CD4-positive, alpha-beta T cell treated with Interleukin-1 beta for 1 hour (primary cell): Measurements from ENCODE around the gene SIRPB2.

ENCODE experiments used
- DNase-seq, 2 donors: peaks; one replicate each; pipeline ENCODE4 v3.0.0-alpha.2; 2020 to 2022

The SIRPB2 gene

GRCh38 chr20:1469925-1470571 lies 21.2 kb downstream of the SIRPB2 start:
- peak; percentile 17 to 29 for DNase-seq

- DNase-seq, result no peak
Observed at GRCh38 chr20:1469306-1469905, 21.8 kb downstream of the SIRPB2 start.

GRCh38 chr20:1468117-1468624 lies 23.0 kb downstream of the SIRPB2 start:
- no peak for DNase-seq

- peak; percentile 25 to 68 for DNase-seq
Observed at GRCh38 chr20:1467355-1468116, 23.7 kb downstream of the SIRPB2 start.

- DNase-seq, result no peak
Observed at GRCh38 chr20:1467082-1467354, 24.2 kb downstream of the SIRPB2 start.

- DNase-seq, result peak; percentile 96 to 97
Observed at GRCh38 chr20:1466211-1467081, 24.8 kb downstream of the SIRPB2 start, which contains the start of gene NSFL1C. NSFL1C (minus strand) TSS chr20:1466849; CDS start chr20:1466824, 25 bp downstream.

GRCh38 chr20:1465470-1466210 lies 25.6 kb downstream of the SIRPB2 start:
- DNase-seq, result no peak

- no peak for DNase-seq
Observed at GRCh38 chr20:1463971-1464570, 27.1 kb downstream of the SIRPB2 start.

GRCh38 chr20:1462834-1463233 lies 28.4 kb downstream of the SIRPB2 start:
- DNase-seq, result no peak

- no peak for DNase-seq
Observed at GRCh38 chr20:1462001-1462400, 29.2 kb downstream of the SIRPB2 start.

- no peak for DNase-seq
Observed at GRCh38 chr20:1460275-1460674, 30.9 kb downstream of the SIRPB2 start.

- DNase-seq, result no peak
Observed at GRCh38 chr20:1457992-1458391, 33.2 kb downstream of the SIRPB2 start.

- no peak for DNase-seq
Observed at GRCh38 chr20:1456300-1456699, 34.9 kb downstream of the SIRPB2 start.

GRCh38 chr20:1450926-1451491 lies 40.2 kb downstream of the SIRPB2 start:
- DNase-seq, result no peak

- DNase-seq, result no peak
Observed at GRCh38 chr20:1449370-1449769, 41.9 kb downstream of the SIRPB2 start.

- DNase-seq, result no peak
Observed at GRCh38 chr20:1448081-1448620, 43.1 kb downstream of the SIRPB2 start.

GRCh38 chr20:1446536-1446935 lies 44.7 kb downstream of the SIRPB2 start:
- DNase-seq, result no peak

GRCh38 chr20:1443085-1443484 lies 48.1 kb downstream of the SIRPB2 start:
- DNase-seq, result no peak

GRCh38 chr20:1442304-1442703 lies 48.9 kb downstream of the SIRPB2 start:
- DNase-seq, result no peak

GRCh38 chr20:1441133-1441532 lies 50.1 kb downstream of the SIRPB2 start:
- DNase-seq, result no peak

- DNase-seq, result peak in 1 of 2 donors; percentile 4
Observed at GRCh38 chr20:1440024-1440423, 51.2 kb downstream of the SIRPB2 start.
